Keratinocyte (primary cell): ENCODE measurements around the gene GGNBP2.

ENCODE experiments used
- CTCF ChIP-seq, 3 experiments: IDR thresholded peaks in 1 of 3; conservative IDR thresholded peaks in 1 of 3; optimal IDR thresholded peaks in 1 of 3; 2 replicates in 2 of 3; 3 replicates in 1 of 3; pipeline versions ENCODE3 to v1.5.1; 2011; ENCODE audit warnings: low read length in 3 of 3, mild to moderate bottlenecking in 3 of 3, moderate library complexity in 2 of 3, control low read depth in 1 of 3, inconsistent platforms in 1 of 3; ENCODE audit not compliant: insufficient read depth in 2 of 3; ENCODE audit errors: extremely low read depth in 1 of 3
- EZH2 ChIP-seq: IDR thresholded peaks from one replicate; pipeline ENCODE4 v1.6.1; 2012; ENCODE audit warnings: inconsistent platforms, mild to moderate bottlenecking, low read length, moderate library complexity

DNA sequence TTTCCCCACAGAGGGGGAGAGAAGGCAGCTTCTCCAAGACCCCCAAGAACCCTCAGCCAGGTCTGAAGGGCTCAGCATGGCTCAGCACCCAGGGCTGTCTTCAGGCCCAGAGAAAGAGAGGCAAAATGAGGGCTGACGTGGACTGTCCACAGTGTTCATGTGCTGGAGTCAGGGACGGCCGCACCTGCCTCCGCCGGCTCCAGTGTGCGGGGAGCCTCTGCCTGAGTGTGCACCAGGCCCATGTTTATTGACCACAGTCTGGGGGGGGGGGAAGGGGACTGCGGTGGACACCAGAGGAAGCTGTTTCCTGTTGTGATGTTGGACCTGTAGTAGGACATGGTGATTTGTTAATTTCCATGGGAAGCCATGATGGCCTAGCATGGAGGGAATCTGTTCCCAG lies 63.6 kb downstream of the GGNBP2 start:
- TF ChIP-seq EZH2 = no peak
- no peak for TF ChIP-seq CTCF (optimal IDR thresholded peaks at IDR 0.05 in 1 of 3, IDR thresholded peaks at IDR 0.05 in 1 of 3, conservative IDR thresholded peaks at IDR 0.05 in 1 of 3; ENCODE audit: extremely low read depth in 1 of 3, insufficient read depth in 2 of 3, low read length in 3 of 3)
